K562 (cell line): ENCODE data around the gene IP6K1. TPM values are rescaled to one million over a fixed set of nuclear protein-coding genes. Genes with fewer than 3 reads are reported as not detected.
A peak's percentile ranks its signal among the peaks of the same experiment; 100 is the strongest.

Experiments used
- ATAC-seq: fragments of 200-7000 bp; cut with Tn5 transposase; 3 replicates; pipeline ENCODE4 v1.9.1; 2020; ENCODE audit warnings: moderate library complexity
- BruUV-seq: library from RNA; stranded (reverse); fragments of 400-500 nt; replicated peaks from 2 replicates; lab custom pipeline; 2021; lab: Mats Ljungman, UMichigan
- CTCF ChIA-PET: fragments of 300-600 bp; formaldehyde crosslinking; extraction: SDS; loops from one replicate; lab custom pipeline; 2021; ENCODE audit warnings: low intra/inter-chr PET ratio; lab: Yijun Ruan, JAX
- POLR2A ChIA-PET: fragments of 300-600, 350-650 bp; sonication (Branson Sonifier 250); formaldehyde crosslinking; extraction: SDS; loops from one replicate; lab custom pipeline; 2021; ENCODE audit warnings: antibody characterized with exemption, inconsistent platforms; lab: Yijun Ruan, JAX
- DNase-seq, 4 experiments: peaks; one replicate each; pipeline versions ENCODE4 v3.0.0 to v3.0.0-alpha.2; 2011 to 2018; ENCODE audit warnings: low spot score in 3 of 4, mixed read lengths in 3 of 4; ENCODE audit errors: extremely low read depth in 1 of 4
- FAIRE-seq: peaks from 2 replicates; lab custom pipeline; 2011; peaks lifted over from hg19 to GRCh38; lab: Jason Lieb, UNC
- H2AFZ ChIP-seq: 2 replicates; pipeline ENCODE4 v1.6.0; 2011; ENCODE audit warnings: low read depth, low read length, control low read depth, inconsistent platforms
- H3K27ac ChIP-seq: fragments of 200-600 bp; 3 replicates; pipeline ENCODE4 v1.8.0; 2011; ENCODE audit warnings: low read depth, mild to moderate bottlenecking, control low read depth, inconsistent platforms, low read length, moderate library complexity, mixed read lengths; ENCODE audit errors: extremely low read depth
- H3K27me3 ChIP-seq, 2 experiments: fragments of 300-600 bp in 1 of 2; 2 replicates in 1 of 2; 3 replicates in 1 of 2; pipeline versions ENCODE4 v1.6.0 to v1.8.0; 2011; ENCODE audit warnings: inconsistent platforms in 2 of 2, low read length in 2 of 2, mild to moderate bottlenecking in 1 of 2, mixed read lengths in 1 of 2, moderate library complexity in 1 of 2; ENCODE audit not compliant: control insufficient read depth in 2 of 2, insufficient read depth in 2 of 2
- H3K36me3 ChIP-seq: fragments of 300-600 bp; 3 replicates; pipeline ENCODE4 v1.8.0; 2011; ENCODE audit warnings: mild to moderate bottlenecking, low read length, inconsistent platforms; ENCODE audit not compliant: control insufficient read depth, insufficient read depth
- H3K4me1 ChIP-seq, 2 experiments: fragments of 200-600 bp in 1 of 2; replicated peaks in 1 of 2; 2 replicates in 1 of 2; 3 replicates in 1 of 2; pipeline versions ENCODE4 v1.5.1 to v1.8.0; 2011; ENCODE audit warnings: inconsistent platforms in 2 of 2, low read length in 2 of 2, mild to moderate bottlenecking in 1 of 2, mixed read lengths in 1 of 2, moderate library complexity in 1 of 2; ENCODE audit not compliant: control insufficient read depth in 2 of 2, insufficient read depth in 2 of 2
- H3K4me2 ChIP-seq: 2 replicates; pipeline ENCODE4 v1.6.1; 2011; ENCODE audit warnings: low read length, control low read depth, inconsistent platforms, mixed read lengths; ENCODE audit not compliant: insufficient read depth
- H3K4me3 ChIP-seq: fragments of 200-600 bp; sonication (generic), shearing (Covaris generic); 2 replicates; pipeline ENCODE4 v1.5.1; 2016; ENCODE audit warnings: control low read depth, inconsistent platforms
- H3K79me2 ChIP-seq: fragments of 200-600 bp; 3 replicates; pipeline ENCODE4 v1.8.0; 2011; ENCODE audit warnings: low read length, inconsistent platforms; ENCODE audit not compliant: control insufficient read depth, insufficient read depth
- H3K9ac ChIP-seq, 2 experiments: 2 replicates each; pipeline versions ENCODE4 v1.6.0 to v1.6.1; 2011; ENCODE audit warnings: low read depth in 2 of 2, low read length in 2 of 2, control low read depth in 1 of 2, inconsistent platforms in 1 of 2, mild to moderate bottlenecking in 1 of 2, mixed read lengths in 1 of 2; ENCODE audit not compliant: insufficient read depth in 1 of 2
- H3K9me1 ChIP-seq: one replicate; pipeline ENCODE4 v1.6.0; 2011; ENCODE audit warnings: inconsistent platforms, mild to moderate bottlenecking, low read length, moderate library complexity; ENCODE audit not compliant: control insufficient read depth, insufficient read depth
- H3K9me3 ChIP-seq: replicated peaks from 2 replicates; pipeline ENCODE4 v1.5.1; 2011; ENCODE audit warnings: low read depth, low read length, inconsistent platforms; ENCODE audit not compliant: control insufficient read depth, insufficient read depth
- H4K20me1 ChIP-seq: replicated peaks from 2 replicates; pipeline ENCODE4 v1.6.1; 2011; ENCODE audit warnings: low read length, inconsistent platforms, mixed read lengths; ENCODE audit not compliant: control insufficient read depth, insufficient read depth
- EHMT2 ChIP-seq: fragments of 450-650 bp; IDR thresholded peaks from 2 replicates; pipeline ENCODE4 v1.6.1; 2018; ENCODE audit warnings: antibody characterized with exemption
- FUS ChIP-seq: fragments of 200-400 bp; formaldehyde crosslinking; optimal IDR thresholded peaks from 2 replicates; pipeline ENCODE3; 2017; ENCODE audit warnings: low read depth, low read length
- KDM4B ChIP-seq, 2 experiments: fragments of 450-650 bp in 1 of 2; sonication (generic) in 1 of 2; IDR thresholded peaks; 2 replicates each; pipeline ENCODE4 v1.6.1; 2016 to 2017; ENCODE audit warnings: borderline replicate concordance in 2 of 2, antibody characterized with exemption in 1 of 2, low read depth in 1 of 2, mild to moderate bottlenecking in 1 of 2
- POLR2G ChIP-seq: fragments of 200-400 bp; formaldehyde crosslinking; IDR thresholded peaks from 2 replicates; pipeline ENCODE4 v1.6.1; 2017; ENCODE audit warnings: low read depth, mild to moderate bottlenecking, antibody characterized with exemption, low read length, moderate library complexity
- RBFOX2 ChIP-seq: fragments of 200-400 bp; formaldehyde crosslinking; IDR thresholded peaks from 2 replicates; pipeline ENCODE4 v1.6.1; 2017; ENCODE audit warnings: low read depth, mild to moderate bottlenecking, low read length, moderate library complexity
- ZBTB8A ChIP-seq: fragments of 450-650 bp; IDR thresholded peaks from 2 replicates; pipeline ENCODE4 v1.6.1; 2018; ENCODE audit warnings: mild to moderate bottlenecking, moderate library complexity; ENCODE audit not compliant: partially characterized antibody
- WGBS: fragments of 100-300 bp; shearing (Covaris generic); methylation state at CpG from one replicate; pipeline ENCODE4 v1.1.6; 2016; ENCODE audit warnings: low coverage, mixed read lengths; ENCODE audit not compliant: insufficient coverage; ENCODE audit errors: missing lambda C conversion rate; 5-methylcytosine and 5-hydroxymethylcytosine counted together
- in situ Hi-C: fragments of 300-500 bp; cut with MboI; formaldehyde crosslinking; loops from 4 replicates; pipeline ENCODE4 v1.15.0; 2018; ENCODE audit warnings: inconsistent platforms, mixed read lengths
- intact Hi-C: fragments of 100-400 bp; cut with micrococcal nuclease; formaldehyde crosslinking; loops from 2 replicates; pipeline ENCODE4 v1.14.2; 2022
- polyA plus RNA-seq, 8 experiments: library from polyadenylated mRNA; depleted of rRNA in 4 of 8; stranded (reverse) in 5 of 8; unstranded in 3 of 8; fragments of >200 nt; fragmentation: Nextera tagmentation in 2 of 8; fragmentation: Illumina TruSeq in 1 of 8; extraction: Ambion mirVana in 2 of 8; extraction: Trizol in 1 of 8; gene quantifications; 2 replicates each; pipeline versions ENCODE4 v1.2.1 to v1.2.3, GENCODE V29; 2011 to 2014; ENCODE audit warnings: inconsistent platforms in 1 of 8, missing spikeins in 1 of 8
- total RNA-seq, 7 experiments: library from RNA; depleted of rRNA in 6 of 7; stranded (reverse); fragments of >200 nt in 6 of 7; fragmentation: Illumina TruSeq in 2 of 7; extraction: Trizol in 2 of 7; gene quantifications; 2 replicates each; pipeline versions ENCODE4 v1.2.1 to v1.2.3, GENCODE V29; 2011 to 2021; ENCODE audit warnings: low replicate concordance in 1 of 7
- TF ChIP-seq, protein P1 (sequence below): fragments of 250-450 bp; sonication (Bioruptor Pico); IDR thresholded peaks from 2 replicates; pipeline ENCODE4 v1.4.0; 2020
- TF ChIP-seq, protein P2 (sequence below): fragments of 200-800 bp; sonication (Bioruptor generic); IDR thresholded peaks from 2 replicates; pipeline ENCODE4 v1.6.1; 2017; ENCODE audit warnings: missing genetic modification characterization, missing compliant biosample characterization

IP6K1 gene
- total and polyA plus RNA-seq, 9 of the 15 experiments (the other 6 are each of a cell fraction or from before 2014, with no cell fraction given) = 0.46 to 29.2 (median 13.1) TPM

- intact Hi-C loops = no loop called here
- ATAC-seq = no peak
- Histone ChIP-seq H3K27ac (peak overlapping the region; percentile 62; the same call in 1 of the 3 replicates), H3K9ac (peak overlapping the region in 1 of 2 experiments; percentile 81; a peak in 2 of 4 replicates), H3K27me3 (no peaks in the 10 kb centered on the region), H2AFZ (no peak overlapping the region), H3K36me3 (peaks cover 9% of the 10 kb centered on the region; the same call in 2 of the 3 replicates), H3K4me1 (peaks cover 38 to 60% of the 10 kb centered on the region in 2 experiments), H4K20me1 (no peaks in the 10 kb centered on the region), H3K4me3 (no peak overlapping the region), H3K4me2 (no peak overlapping the region), H3K79me2 (peaks cover 23% of the 10 kb centered on the region), H3K9me3 (no peaks in the 10 kb centered on the region), H3K9me1 (no peaks in the 10 kb centered on the region)
- in situ Hi-C loops = no loop called here
- CTCF ChIA-PET = no interaction called here
- no peak for FAIRE-seq
- WGBS = 77% methylated on average over 11 of the region's 13 CpGs
- TF ChIP-seq KDM4B (IDR thresholded peaks at IDR 0.05; ENCODE audit: borderline replicate concordance in 2 of 2, low read depth in 1 of 2) = no peak
- TF ChIP-seq RBFOX2 = peak; percentile 33; the same call in 1 of the 2 replicates
- TF ChIP-seq EHMT2 = no peak
- TF ChIP-seq FUS = no peak
- no peak for TF ChIP-seq ZBTB8A
- TF ChIP-seq POLR2G = 0 out of 2 replicates have a peak, but pooled peaks have one; percentile 27
- TF ChIP-seq, protein P1, sequence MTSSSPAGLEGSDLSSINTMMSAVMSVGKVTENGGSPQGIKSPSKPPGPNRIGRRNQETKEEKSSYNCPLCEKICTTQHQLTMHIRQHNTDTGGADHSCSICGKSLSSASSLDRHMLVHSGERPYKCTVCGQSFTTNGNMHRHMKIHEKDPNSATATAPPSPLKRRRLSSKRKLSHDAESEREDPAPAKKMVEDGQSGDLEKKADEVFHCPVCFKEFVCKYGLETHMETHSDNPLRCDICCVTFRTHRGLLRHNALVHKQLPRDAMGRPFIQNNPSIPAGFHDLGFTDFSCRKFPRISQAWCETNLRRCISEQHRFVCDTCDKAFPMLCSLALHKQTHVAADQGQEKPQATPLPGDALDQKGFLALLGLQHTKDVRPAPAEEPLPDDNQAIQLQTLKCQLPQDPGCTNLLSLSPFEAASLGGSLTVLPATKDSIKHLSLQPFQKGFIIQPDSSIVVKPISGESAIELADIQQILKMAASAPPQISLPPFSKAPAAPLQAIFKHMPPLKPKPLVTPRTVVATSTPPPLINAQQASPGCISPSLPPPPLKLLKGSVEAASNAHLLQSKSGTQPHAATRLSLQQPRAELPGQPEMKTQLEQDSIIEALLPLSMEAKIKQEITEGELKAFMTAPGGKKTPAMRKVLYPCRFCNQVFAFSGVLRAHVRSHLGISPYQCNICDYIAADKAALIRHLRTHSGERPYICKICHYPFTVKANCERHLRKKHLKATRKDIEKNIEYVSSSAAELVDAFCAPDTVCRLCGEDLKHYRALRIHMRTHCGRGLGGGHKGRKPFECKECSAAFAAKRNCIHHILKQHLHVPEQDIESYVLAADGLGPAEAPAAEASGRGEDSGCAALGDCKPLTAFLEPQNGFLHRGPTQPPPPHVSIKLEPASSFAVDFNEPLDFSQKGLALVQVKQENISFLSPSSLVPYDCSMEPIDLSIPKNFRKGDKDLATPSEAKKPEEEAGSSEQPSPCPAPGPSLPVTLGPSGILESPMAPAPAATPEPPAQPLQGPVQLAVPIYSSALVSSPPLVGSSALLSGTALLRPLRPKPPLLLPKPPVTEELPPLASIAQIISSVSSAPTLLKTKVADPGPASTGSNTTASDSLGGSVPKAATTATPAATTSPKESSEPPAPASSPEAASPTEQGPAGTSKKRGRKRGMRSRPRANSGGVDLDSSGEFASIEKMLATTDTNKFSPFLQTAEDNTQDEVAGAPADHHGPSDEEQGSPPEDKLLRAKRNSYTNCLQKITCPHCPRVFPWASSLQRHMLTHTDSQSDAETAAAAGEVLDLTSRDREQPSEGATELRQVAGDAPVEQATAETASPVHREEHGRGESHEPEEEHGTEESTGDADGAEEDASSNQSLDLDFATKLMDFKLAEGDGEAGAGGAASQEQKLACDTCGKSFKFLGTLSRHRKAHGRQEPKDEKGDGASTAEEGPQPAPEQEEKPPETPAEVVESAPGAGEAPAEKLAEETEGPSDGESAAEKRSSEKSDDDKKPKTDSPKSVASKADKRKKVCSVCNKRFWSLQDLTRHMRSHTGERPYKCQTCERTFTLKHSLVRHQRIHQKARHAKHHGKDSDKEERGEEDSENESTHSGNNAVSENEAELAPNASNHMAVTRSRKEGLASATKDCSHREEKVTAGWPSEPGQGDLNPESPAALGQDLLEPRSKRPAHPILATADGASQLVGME (CRISPR knock-in tag) = no peak
- TF ChIP-seq, protein P2, sequence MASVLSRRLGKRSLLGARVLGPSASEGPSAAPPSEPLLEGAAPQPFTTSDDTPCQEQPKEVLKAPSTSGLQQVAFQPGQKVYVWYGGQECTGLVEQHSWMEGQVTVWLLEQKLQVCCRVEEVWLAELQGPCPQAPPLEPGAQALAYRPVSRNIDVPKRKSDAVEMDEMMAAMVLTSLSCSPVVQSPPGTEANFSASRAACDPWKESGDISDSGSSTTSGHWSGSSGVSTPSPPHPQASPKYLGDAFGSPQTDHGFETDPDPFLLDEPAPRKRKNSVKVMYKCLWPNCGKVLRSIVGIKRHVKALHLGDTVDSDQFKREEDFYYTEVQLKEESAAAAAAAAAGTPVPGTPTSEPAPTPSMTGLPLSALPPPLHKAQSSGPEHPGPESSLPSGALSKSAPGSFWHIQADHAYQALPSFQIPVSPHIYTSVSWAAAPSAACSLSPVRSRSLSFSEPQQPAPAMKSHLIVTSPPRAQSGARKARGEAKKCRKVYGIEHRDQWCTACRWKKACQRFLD (CRISPR knock-in tag) = no peak
- DNase-seq = peak in 1 of 4 experiments; percentile 36
- POLR2A ChIA-PET = interaction anchor here (0.8 to 1.5 kb wide), 3 partner anchors 13 to 20 kb away, joined by 3 to 6 read pairs (median 3); no protein-coding TSS in a partner anchor
- BruUV-seq = no TSS peak
Measured at GRCh38 chr3:49807431-49808114, 21.2 kb upstream of the IP6K1 start.
